ENCODE results near the gene IFITM10. TPM values are rescaled to one million over a fixed set of nuclear protein-coding genes. Genes with fewer than 3 reads are reported as not detected.

The IFITM10 gene
- total RNA-seq, 4 donors from 2014 or later, result 0.13 to 0.85 (median 0.31) TPM; not detected in 1

GRCh38 chr11:1757861-1758610, 7.6 kb upstream of the IFITM10 start:
- H3K27ac ChIP-seq, result peak overlapping the region in 1 of 4 donors; percentile 91
- H3K36me3 ChIP-seq, result peaks cover 0 to 87% of the 10 kb centered on the region in 2 donors
- H3K4me3 ChIP-seq, result no peak overlapping the region
- H3K4me1 ChIP-seq, result peaks cover 0 to 55% (median 29%) of the 10 kb centered on the region in 3 donors
- no peaks in the 10 kb centered on the region for H3K27me3 ChIP-seq
- 56% methylated on average over 6 of the region's 17 CpGs; no CpG with 5 or more reads in 1 of the 2 donors for WGBS, 2 donors (ENCODE audit: low coverage in 1 of 2)
- TF ChIP-seq POLR2A (IDR thresholded peaks at IDR 0.05) (no peak), EP300 (IDR thresholded peaks at IDR 0.05) (no peak), POLR2AphosphoS5 (IDR thresholded peaks at IDR 0.05) (no peak), CTCF (IDR thresholded peaks at IDR 0.05) (no peak)
- no peak for ATAC-seq
- no peaks in the 10 kb centered on the region for H3K9me3 ChIP-seq

GRCh38 chr11:1756791-1757771, 6.7 kb upstream of the IFITM10 start:
- Histone ChIP-seq H3K4me3 (no peak overlapping the region), H3K27me3 (no peaks in the 10 kb centered on the region), H3K27ac (no peak overlapping the region), H3K36me3 (peaks cover 0 to 96% of the 10 kb centered on the region in 2 donors), H3K9me3 (no peaks in the 10 kb centered on the region), H3K4me1 (peaks cover 0 to 49% (median 23%) of the 10 kb centered on the region in 3 donors)
- no peak for TF ChIP-seq CTCF (IDR thresholded peaks at IDR 0.05)
- no peak for TF ChIP-seq POLR2AphosphoS5 (IDR thresholded peaks at IDR 0.05)
- TF ChIP-seq EP300 (IDR thresholded peaks at IDR 0.05), result no peak
- TF ChIP-seq POLR2A (IDR thresholded peaks at IDR 0.05), result no peak
- WGBS, 2 donors (ENCODE audit: low coverage in 1 of 2), result no CpG with 5 or more reads among the region's 41 CpGs
- ATAC-seq, result no peak

- H3K4me3 ChIP-seq, result no peak overlapping the region
- no peak for ATAC-seq
- H3K36me3 ChIP-seq, result peaks cover 0 to 89% of the 10 kb centered on the region in 2 donors
- no peaks in the 10 kb centered on the region for H3K27me3 ChIP-seq
- H3K27ac ChIP-seq, result no peak overlapping the region
- 61 to 100% methylated on average over 1 to 6 of the region's 16 CpGs for WGBS, 2 donors (ENCODE audit: low coverage in 1 of 2)
- H3K4me1 ChIP-seq, result peaks cover 0 to 49% (median 13%) of the 10 kb centered on the region in 3 donors
- TF ChIP-seq EP300 (IDR thresholded peaks at IDR 0.05) (no peak), POLR2AphosphoS5 (IDR thresholded peaks at IDR 0.05) (no peak), POLR2A (IDR thresholded peaks at IDR 0.05) (no peak), CTCF (IDR thresholded peaks at IDR 0.05) (no peak)
- no peaks in the 10 kb centered on the region for H3K9me3 ChIP-seq
Measured at GRCh38 chr11:1755692-1756561, 5.5 kb upstream of the IFITM10 start.

GRCh38 chr11:1755344-1755691, 4.9 kb upstream of the IFITM10 start:
- H3K4me1 ChIP-seq, result peaks cover 0 to 45% (median 8%) of the 10 kb centered on the region in 3 donors
- TF ChIP-seq CTCF (IDR thresholded peaks at IDR 0.05), result no peak
- no peak for TF ChIP-seq POLR2A (IDR thresholded peaks at IDR 0.05)
- no peak overlapping the region for H3K27ac ChIP-seq

More at GRCh38 chr11:1755344-1755691, 4.9 kb upstream of the IFITM10 start:
- peaks cover 0 to 83% of the 10 kb centered on the region in 2 donors for H3K36me3 ChIP-seq
- no peaks in the 10 kb centered on the region for H3K9me3 ChIP-seq
- ATAC-seq, result no peak
- no peak overlapping the region for H3K4me3 ChIP-seq
- H3K27me3 ChIP-seq, result peaks cover 2% of the 10 kb centered on the region
- WGBS, 2 donors (ENCODE audit: low coverage in 1 of 2), result 91 to 92% methylated on average over 6 to 8 of the region's 9 CpGs
